Superior temporal gyrus (tissue), 1 donor: ENCODE results near the gene CLIC1.

Source experiments
- DNase-seq: peaks from one replicate; pipeline ENCODE4 v3.0.0-alpha.2; 2016; ENCODE audit errors: extremely low spot score

CLIC1 gene

GRCh38 chr6:31768363-31769257, 32.3 kb upstream of the CLIC1 start:
- DNase-seq, result peak; percentile 16

DNA sequence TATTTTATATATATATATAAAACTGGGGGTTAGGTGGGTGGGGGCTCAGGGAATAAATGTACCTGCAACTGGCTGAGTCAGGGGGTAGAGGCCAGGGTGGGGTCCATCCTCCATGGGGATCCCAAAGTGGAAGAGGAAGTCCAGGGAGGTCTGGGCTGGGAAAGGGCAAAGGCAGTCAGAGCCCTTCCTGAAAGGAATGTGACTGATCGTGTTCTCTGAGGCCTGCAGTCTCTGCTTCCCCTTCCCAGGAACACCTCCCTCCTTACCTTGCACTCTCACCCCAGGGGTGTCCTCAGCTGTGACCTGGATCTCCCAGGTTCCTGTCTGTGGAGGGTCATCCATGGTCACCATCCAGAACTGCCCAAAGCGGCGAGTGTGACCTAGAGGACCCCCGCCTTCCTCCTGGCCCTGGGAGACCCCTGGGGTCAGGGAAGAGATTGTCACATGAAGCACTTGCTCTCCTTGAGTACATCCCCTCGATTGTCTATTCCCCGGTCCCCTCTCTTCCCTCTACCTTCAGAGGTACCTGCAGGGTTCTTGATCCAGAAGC, 30.8 kb upstream of the CLIC1 start:
- no peak for DNase-seq

DNA sequence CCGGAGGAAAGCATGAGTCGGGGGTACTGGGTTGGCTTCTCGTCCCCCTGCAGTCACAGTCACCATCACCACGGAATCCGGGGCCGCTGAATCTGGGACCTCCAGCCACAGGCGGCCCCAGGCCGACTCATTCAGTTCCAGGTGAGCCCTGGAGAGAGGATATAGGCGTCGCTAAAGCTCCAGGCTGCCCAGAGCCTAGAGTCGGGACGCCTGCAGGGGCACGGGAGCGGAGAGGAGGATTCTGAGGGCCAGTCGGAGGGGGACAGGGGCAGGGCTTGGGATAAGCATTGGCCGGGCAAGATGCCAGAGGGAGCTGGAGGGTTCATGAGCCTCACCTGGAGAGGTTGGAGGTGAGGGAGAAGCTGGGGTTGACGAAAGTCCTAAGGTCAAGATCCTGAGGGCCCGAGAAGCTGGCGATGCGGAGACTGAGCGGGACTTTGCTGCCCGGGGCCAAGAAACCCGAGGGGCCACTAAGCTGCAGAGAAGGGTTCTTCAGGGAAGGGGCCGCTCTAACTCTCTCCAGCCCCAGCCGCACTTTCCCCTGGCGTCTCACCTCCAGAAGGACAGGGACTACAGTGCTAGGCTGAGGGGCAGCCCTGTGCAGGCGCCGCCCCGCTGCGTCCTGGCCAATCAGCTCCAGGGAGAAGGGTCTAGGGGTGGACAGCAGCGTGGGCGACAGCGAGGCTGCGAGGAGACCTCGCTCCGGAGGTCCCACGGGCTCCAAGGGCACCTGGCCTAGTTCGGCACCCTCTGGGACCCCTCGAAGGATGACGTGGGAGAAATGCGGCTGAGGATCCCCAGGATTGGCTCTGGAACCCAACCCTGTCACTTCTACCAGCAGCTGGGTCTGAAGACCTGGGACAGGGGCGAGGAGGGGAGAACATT, 29.8 kb upstream of the CLIC1 start:
- no peak for DNase-seq

- no peak for DNase-seq
Measured at GRCh38 chr6:31765559-31765909, 29.2 kb upstream of the CLIC1 start.

DNA sequence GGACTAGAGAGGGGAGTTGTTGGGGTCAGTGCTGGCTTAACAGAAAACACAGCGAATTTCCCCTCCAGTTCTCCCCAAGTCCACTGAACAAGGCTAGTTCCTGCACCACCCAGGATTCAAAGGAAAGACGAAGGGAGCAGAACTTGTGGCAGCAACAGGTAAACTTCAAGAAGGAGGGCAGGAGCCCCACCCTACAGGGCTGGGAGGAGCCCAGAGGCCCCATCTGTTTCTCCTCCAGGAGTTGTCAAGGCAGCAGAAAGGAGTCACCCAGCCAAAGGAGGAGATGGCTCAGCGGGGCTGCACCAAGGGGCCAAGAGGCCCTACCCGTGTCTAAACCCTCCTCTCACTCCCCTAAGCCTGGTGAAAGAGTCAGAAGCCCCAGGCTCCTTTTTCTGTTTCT, 27.9 kb upstream of the CLIC1 start:
- DNase-seq, result no peak

DNA sequence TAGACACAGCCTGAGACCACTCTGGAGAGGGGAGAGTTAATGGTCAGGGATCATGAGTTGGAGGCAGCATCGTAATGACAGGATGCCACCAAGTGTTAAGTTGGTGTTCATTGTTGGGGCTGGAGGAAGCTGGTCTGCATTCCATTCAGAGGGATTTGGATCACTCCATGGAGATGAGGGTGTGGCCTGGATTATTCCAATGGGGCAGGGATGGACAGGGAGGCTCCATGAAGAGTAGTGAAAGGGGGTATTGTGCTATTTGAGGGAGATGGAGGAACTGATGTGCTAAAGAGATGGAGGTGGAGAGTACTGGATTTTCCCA, 27.2 kb upstream of the CLIC1 start:
- no peak for DNase-seq

DNA sequence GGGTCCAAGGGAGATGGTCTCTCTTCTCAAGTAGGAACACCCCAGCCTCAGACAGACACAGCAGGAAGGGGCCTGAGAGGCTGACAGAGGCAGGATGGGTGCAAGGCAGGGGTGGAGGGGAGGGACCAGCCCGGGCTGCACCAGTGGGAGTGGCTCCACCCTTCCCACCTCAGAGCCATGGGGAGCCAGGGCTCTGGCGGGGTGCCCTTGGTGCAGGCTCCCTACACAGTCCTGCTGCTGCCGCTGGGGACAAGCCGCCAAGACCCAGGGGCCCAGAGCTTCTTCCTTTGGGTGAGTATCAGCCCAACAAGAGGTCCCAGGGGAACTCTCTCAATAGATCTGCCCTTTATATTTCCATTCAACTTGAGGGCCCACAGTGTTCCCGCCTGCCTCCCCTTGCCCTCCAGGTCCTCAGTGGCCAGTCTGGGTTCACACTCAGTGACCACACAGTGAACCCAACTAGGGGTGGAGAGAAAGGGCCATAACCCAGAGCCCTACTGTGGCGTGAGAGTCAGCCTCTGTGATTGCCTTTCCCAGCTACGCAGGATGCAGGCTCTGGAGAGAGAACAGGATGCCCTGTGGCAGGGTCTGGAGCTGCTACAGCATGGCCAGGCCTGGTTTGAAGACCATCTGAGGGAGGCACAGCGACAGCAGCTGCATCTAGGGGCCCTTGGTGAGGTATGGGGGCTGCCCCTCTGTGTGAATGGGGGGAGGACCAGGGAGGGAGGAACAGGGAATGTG, 26.7 kb upstream of the CLIC1 start:
- no peak for DNase-seq

DNA sequence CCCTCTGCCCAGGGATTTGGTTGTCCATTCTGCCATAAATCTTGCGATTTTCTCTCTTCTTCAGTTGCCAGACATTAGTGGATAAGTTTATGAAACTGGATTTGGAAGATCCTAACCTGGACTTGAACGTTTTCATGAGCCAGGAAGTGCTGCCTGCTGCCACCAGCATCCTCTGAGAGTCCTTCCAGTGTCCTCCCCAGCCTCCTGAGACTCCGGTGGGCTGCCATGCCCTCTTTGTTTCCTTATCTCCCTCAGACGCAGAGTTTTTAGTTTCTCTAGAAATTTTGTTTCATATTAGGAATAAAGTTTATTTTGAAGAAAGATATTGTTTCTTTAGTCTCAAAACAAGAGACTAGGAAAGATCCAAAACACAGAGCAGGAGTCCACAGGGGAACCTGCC, 26.0 kb upstream of the CLIC1 start, which contains the start of gene SAPCD1:
SAPCD1 (plus strand) TSS at position 301 of the 400 bp plus-strand sequence. CDS start 399 bp downstream, outside the sequence.
- no peak for DNase-seq

DNA sequence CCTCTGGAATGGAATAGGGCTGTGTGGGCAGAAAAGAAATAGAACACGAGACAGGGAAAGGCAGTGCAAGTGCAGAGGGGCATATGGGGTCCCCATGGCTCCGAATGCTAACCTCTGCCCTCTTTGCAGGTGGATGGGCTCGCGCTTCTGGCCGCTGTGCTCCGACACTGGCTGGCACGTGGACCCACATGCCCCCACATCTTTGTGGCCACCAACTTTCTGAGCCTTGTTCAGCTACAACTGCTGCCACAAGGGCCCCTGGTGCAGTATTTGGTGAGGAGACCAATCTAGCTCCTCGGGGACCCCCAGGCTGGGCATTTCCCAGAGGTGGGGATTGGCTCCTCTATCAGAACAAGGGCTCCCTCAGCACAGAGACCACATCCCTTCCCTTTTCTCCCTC, 25.0 kb upstream of the CLIC1 start:
- no peak for DNase-seq

DNA sequence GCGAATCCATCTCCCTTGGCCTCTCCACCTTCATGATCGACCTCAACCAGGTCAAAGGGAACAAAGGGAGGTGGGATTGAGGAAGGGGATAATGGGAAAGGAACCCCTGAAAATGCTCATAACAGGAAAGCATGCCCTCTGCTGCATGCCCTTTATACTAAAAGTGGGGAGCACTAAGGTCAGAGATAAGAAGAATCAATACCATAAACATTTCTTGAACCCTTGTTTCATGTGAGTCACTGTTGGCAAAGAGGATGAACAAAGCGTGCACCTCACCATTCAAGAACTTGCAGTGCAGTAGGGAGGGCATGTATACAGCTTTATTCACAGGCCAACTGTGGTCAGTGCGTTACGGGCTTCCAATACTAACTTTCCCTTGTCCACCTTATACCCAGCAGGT, 24.5 kb upstream of the CLIC1 start:
- DNase-seq, result no peak

DNA sequence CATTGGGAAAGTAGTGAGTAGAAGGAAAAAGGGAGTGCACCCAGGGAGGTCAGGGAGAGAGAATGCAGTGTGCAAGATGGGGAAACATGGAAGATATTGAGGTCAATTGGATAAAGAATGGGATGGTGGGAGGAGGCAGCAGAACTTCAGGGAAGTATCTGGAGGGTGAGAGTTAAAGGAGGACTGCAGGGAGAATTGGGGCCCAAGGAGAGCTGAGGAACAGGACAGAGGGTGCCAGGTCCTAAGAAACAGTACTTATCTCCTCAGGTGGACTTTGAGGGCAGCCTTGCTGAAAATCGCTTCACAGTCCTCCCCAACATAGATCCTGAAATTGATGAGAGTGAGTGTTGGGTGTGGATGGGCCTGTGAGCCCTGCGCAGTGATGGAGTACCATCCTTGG, 22.0 kb upstream of the CLIC1 start:
- DNase-seq, result no peak

DNA sequence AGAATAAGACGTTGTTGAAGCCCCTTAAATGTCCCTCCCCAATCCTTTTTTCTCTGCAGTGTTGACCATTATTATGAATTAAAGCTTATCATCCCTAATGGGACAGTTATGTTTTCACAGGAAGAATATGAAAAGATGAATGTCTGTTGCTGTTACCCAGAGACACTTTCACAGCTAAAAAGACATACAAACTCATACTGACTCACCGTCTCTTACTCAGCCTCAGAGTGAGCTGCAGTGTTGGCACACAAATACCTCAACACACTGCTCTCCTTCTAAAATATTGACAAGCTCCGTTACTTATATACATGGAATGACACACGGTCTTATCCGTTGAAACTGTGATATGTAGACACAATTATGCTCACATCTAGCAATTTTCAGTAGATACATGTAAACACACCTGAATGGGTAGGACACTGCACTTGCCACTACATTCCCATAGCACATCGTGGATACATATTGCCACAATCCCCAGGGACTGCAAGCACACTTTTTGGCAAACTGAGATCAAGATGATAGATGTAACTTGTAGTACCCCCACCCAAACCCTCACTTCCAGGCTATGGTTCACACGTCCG, 16.5 kb upstream of the CLIC1 start:
- DNase-seq, result no peak

DNA sequence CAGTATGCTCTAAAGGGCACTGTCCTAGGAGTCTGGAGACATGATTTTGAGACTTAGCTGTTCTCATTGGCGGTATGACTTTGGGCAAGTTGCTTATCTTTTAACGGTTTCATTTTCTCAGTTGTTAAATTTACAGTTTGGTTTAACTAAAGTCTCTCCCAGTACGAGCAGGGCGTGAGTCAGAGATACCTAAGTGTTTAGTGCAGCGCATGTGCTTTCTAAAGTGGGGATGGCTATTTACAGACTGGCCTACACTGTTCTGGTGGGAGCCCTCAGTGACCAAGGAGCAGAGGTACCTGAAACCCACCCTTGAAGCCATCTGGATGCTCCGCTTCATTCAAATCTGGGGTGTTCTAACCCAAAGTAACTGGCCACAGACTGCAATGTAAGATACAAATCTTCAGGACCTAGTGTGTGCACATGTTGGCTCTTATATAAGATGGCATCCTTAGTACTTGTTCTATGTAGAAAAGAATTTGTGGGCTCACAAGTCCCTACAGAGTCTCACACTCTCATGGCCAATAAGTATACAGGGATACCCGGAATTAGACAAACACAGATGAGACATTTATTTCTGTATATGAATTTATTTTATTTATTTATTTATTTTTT, 14.2 kb upstream of the CLIC1 start:
- DNase-seq, result no peak

GRCh38 chr6:31749301-31750036, 13.1 kb upstream of the CLIC1 start:
- no peak for DNase-seq

- DNase-seq, result no peak
Measured at GRCh38 chr6:31744422-31744821, 8.1 kb upstream of the CLIC1 start.

DNA sequence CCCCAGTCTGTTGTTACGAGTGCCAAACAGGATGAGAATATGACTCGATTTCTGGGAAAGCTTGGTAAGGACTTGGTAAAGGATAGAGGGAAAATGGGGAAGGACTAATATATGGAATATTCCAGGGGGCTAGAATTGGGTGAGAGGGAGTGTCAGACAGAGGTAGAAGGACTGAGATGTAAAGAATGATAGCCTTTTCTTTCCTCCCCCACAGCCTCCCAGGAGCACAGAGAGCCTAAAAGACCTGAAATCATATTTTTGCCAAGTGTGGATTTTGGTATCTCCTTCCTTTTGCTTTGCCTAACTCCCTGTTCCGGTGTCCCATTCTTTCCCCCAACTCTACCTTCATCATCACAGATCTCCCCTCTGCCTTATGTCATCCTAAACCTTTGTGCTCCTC, 6.6 kb upstream of the CLIC1 start:
- DNase-seq, result no peak

DNA sequence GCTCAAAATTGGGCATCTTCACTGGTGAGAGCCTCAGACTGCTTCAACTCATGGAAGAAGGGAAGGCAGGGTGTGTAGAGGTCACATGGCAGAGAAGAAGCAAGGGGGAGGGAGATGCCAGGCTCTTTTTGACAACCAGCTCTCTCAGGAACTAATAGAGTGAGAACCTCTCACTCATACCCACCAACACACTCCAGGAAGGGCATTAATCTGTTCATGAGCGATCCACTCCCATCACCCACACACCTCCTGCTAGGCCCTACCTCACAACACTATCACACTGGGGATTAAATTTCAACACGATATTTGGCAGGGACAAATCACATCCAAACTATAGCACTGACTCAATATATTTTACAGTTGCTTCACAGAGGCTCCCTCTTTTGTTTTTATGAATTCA, 5.5 kb upstream of the CLIC1 start:
- no peak for DNase-seq

DNA sequence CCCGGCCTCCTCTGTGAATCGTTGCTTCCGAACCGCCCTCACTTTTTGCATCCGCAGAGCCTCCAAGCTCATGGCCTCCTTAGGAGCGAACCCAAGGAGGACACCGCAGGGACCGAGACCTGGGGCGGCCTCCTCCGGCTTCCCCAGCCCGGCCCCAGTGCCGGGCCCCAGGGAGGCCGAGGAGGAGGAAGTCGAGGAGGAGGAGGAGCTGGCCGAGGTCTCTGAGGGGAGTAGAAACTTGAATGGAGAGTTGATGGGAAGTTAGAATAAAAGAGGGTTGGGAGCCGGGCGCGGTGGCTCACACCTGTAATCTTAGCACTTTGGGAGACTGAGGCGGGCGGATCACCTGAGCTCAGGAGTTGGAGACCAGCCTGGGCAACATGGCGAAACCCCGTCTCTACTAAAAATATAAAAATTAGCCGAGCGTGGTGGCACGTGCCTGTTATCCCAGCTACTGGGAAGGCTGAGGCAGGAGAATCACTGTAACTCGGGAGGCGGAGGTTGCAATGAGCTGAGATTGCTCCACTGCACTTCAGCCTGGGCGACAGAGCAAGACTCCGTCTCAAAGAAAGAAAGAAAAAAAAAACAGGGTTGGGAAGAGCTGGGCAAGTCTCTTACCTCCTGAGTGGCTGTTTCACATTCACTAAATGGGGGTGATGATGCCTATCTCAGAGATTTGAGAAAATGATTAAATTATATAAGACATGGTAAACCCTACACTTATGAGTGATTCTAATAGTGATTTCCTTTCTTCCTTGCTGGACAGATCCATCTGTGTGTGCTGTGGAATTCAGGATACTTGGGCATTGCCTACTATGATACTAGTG, 4.3 kb upstream of the CLIC1 start:
- DNase-seq, result no peak

DNA sequence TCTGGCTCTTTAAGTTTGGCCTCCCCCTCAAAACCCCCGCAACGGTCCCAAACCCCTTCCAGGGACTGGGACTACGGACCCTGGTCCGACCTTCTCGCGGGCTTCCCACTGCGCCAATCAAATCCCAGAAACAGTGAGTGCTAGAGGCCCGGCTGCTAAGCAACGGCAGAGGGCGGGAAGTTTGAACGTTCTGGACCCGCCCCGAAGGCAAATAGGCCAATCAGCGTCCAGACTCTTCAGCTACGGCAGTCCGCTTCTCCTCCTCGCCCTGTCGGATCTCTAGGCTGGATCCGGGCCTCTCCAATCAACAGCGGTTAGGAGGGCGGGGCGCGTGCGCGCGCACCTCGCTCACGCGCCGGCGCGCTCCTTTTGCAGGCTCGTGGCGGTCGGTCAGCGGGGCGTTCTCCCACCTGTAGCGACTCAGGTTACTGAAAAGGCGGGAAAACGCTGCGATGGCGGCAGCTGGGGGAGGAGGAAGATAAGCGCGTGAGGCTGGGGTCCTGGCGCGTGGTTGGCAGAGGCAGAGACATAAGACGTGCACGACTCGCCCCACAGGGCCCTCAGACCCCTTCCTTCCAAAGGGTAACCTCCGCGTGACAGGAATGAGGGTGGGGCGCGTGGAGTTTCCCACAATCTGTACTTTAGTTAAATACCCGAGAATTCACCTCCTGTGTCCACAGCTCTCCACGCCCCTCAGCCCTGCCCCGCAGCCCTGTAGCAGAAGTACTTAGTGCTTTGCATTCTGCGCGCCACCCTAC, 3.5 kb upstream of the CLIC1 start, which contains the start of gene MSH5:
MSH5 (plus strand) TSS at position 367 of the 758 bp plus-strand sequence. CDS start 462 bp downstream, outside the sequence.
- DNase-seq, result peak; percentile 100
